PC-9 (cell line): ENCODE data around the gene PALD1. TPM values are rescaled to one million over a fixed set of nuclear protein-coding genes. Genes with fewer than 3 reads are reported as not detected.

Experiments used
- BruUV-seq: library from RNA; stranded (reverse); fragments of 400-500 nt; replicated peaks from 2 replicates; lab custom pipeline; 2021; lab: Mats Ljungman, UMichigan
- CTCF ChIA-PET: fragments of 300-600 bp; sonication (Branson Sonifier 250); formaldehyde crosslinking; loops from one replicate; lab custom pipeline; 2022; ENCODE audit warnings: antibody characterized with exemption; lab: Charles Lee
- POLR2A ChIA-PET: fragments of 300-600 bp; sonication (Branson Sonifier 250); formaldehyde crosslinking; loops from one replicate; lab custom pipeline; 2022; ENCODE audit warnings: antibody characterized with exemption; ENCODE audit not compliant: unreplicated experiment; lab: Charles Lee
- DNase-seq, 2 experiments: peaks; one replicate each; pipeline versions ENCODE4 v3.0.0 to v3.0.0-alpha.2; 2015 to 2022; ENCODE audit warnings: mixed read lengths in 1 of 2
- H2AFZ ChIP-seq: fragments of 200-600 bp; sonication (generic); 2 replicates; pipeline ENCODE4 v1.8.1; 2017; ENCODE audit warnings: antibody characterized with exemption
- H3F3A ChIP-seq: fragments of 200-600 bp; sonication (generic); 2 replicates; pipeline ENCODE4 v1.8.1; 2017; ENCODE audit warnings: antibody characterized with exemption, mild to moderate bottlenecking, low read depth; ENCODE audit not compliant: insufficient read depth
- H3K27ac ChIP-seq: fragments of 200-600 bp; sonication (generic); 2 replicates; pipeline ENCODE4 v1.6.1; 2016; ENCODE audit warnings: mixed run types
- H3K27me3 ChIP-seq: fragments of 200-600 bp; sonication (generic); 2 replicates; pipeline ENCODE4 v1.6.1; 2016; ENCODE audit warnings: low read depth, mixed run types; ENCODE audit not compliant: insufficient read depth
- H3K36me3 ChIP-seq: fragments of 200-600 bp; sonication (generic); 2 replicates; pipeline ENCODE4 v1.6.1; 2016; ENCODE audit warnings: low read depth, mixed run types
- H3K4me1 ChIP-seq: fragments of 200-600 bp; sonication (generic); replicated peaks from 2 replicates; pipeline ENCODE4 v1.6.1; 2016; ENCODE audit warnings: mixed run types; ENCODE audit not compliant: insufficient read depth
- H3K4me2 ChIP-seq: fragments of 200-600 bp; sonication (generic); 2 replicates; pipeline ENCODE4 v1.6.1; 2017; ENCODE audit warnings: mixed run types
- H3K4me3 ChIP-seq: fragments of 200-600 bp; sonication (generic); 2 replicates; pipeline ENCODE4 v1.6.1; 2016; ENCODE audit warnings: mixed run types
- H3K79me2 ChIP-seq: fragments of 200-600 bp; sonication (generic); 2 replicates; pipeline ENCODE4 v1.6.1; 2017; ENCODE audit warnings: low read depth, mixed run types
- H3K9me2 ChIP-seq: fragments of 200-600 bp; sonication (generic); 2 replicates; pipeline ENCODE4 v1.8.1; 2017; ENCODE audit warnings: mild to moderate bottlenecking; ENCODE audit not compliant: insufficient read depth
- H3K9me3 ChIP-seq: fragments of 200-600 bp; sonication (generic); 2 replicates; pipeline ENCODE4 v1.8.1; 2016; ENCODE audit warnings: low read depth; ENCODE audit not compliant: insufficient read depth
- H4K20me1 ChIP-seq: fragments of 200-600 bp; sonication (generic); 2 replicates; pipeline ENCODE4 v1.8.1; 2017; ENCODE audit not compliant: insufficient read depth
- EZH2 ChIP-seq: fragments of 200-600 bp; sonication (generic); IDR thresholded peaks from 2 replicates; pipeline ENCODE4 v1.8.0; 2017; ENCODE audit warnings: antibody characterized with exemption, low read depth
- intact Hi-C: fragments of 100-400 bp; cut with micrococcal nuclease; formaldehyde crosslinking; loops from one replicate; pipeline ENCODE4 v1.10.0; 2022; ENCODE audit not compliant: unreplicated experiment
- total RNA-seq: library from RNA; stranded (reverse); gene quantifications from 2 replicates; pipeline ENCODE4 v1.2.3, GENCODE V29; 2021
- TF ChIP-seq, protein P1 (sequence below): fragments of 200-600 bp; sonication (generic); conservative IDR thresholded peaks from 2 replicates; pipeline ENCODE4 v1.6.1; 2017; ENCODE audit warnings: mixed run types, antibody characterized with exemption, mild to moderate bottlenecking, moderate library complexity

Gene PALD1
- total RNA-seq, 1 experiment from 2014 or later = 5.2 TPM

GRCh38 chr10:70558295-70558694 is 79.7 kb downstream of the PALD1 start:
- Histone ChIP-seq H3F3A (peaks cover 4% of the 10 kb centered on the region; the same call in 1 of the 2 replicates), H3K4me1 (no peaks in the 10 kb centered on the region), H3K9me3 (no peaks in the 10 kb centered on the region), H3K27ac (no peak overlapping the region), H3K9me2 (no peaks in the 10 kb centered on the region), H3K4me2 (no peak overlapping the region), H3K4me3 (no peak overlapping the region), H3K36me3 (no peaks in the 10 kb centered on the region), H4K20me1 (no peaks in the 10 kb centered on the region), H3K79me2 (no peaks in the 10 kb centered on the region), H2AFZ (no peak overlapping the region), H3K27me3 (no peaks in the 10 kb centered on the region)
- no peak for TF ChIP-seq EZH2
- TF ChIP-seq, protein P1, sequence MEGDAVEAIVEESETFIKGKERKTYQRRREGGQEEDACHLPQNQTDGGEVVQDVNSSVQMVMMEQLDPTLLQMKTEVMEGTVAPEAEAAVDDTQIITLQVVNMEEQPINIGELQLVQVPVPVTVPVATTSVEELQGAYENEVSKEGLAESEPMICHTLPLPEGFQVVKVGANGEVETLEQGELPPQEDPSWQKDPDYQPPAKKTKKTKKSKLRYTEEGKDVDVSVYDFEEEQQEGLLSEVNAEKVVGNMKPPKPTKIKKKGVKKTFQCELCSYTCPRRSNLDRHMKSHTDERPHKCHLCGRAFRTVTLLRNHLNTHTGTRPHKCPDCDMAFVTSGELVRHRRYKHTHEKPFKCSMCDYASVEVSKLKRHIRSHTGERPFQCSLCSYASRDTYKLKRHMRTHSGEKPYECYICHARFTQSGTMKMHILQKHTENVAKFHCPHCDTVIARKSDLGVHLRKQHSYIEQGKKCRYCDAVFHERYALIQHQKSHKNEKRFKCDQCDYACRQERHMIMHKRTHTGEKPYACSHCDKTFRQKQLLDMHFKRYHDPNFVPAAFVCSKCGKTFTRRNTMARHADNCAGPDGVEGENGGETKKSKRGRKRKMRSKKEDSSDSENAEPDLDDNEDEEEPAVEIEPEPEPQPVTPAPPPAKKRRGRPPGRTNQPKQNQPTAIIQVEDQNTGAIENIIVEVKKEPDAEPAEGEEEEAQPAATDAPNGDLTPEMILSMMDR = no peak
- BruUV-seq = no TSS peak
- ChIA-PET CTCF (no interaction called here), POLR2A (no interaction called here)
- DNase-seq = no peak
- intact Hi-C loops = loop anchor here (10.0 kb wide), 1 partner anchor 727 kb away; no protein-coding TSS in a partner anchor

- Histone ChIP-seq H3K4me3 (no peak overlapping the region), H3K4me1 (no peaks in the 10 kb centered on the region), H3K9me2 (no peaks in the 10 kb centered on the region), H4K20me1 (no peaks in the 10 kb centered on the region), H3K27ac (no peak overlapping the region), H3K4me2 (no peak overlapping the region), H2AFZ (no peak overlapping the region), H3K9me3 (no peaks in the 10 kb centered on the region), H3K79me2 (no peaks in the 10 kb centered on the region), H3F3A (peaks cover 4% of the 10 kb centered on the region; the same call in 1 of the 2 replicates), H3K27me3 (no peaks in the 10 kb centered on the region), H3K36me3 (no peaks in the 10 kb centered on the region)
- BruUV-seq = no TSS peak
- TF ChIP-seq, protein P1 = peak; percentile 66
- no peak for TF ChIP-seq EZH2
- POLR2A ChIA-PET = no interaction called here
- CTCF ChIA-PET = no interaction called here
- intact Hi-C loops = loop anchor here (1.0 to 10.0 kb wide), 2 partner anchors 200 to 726 kb away; no protein-coding TSS in a partner anchor
- DNase-seq = peak in 1 of 2 experiments; percentile 53
These were observed 80.6 kb downstream of the PALD1 start for GRCh38 chr10:70558871-70559810.

GRCh38 chr10:70559861-70560260 is 81.3 kb downstream of the PALD1 start:
- no peaks in the 10 kb centered on the region for H4K20me1 ChIP-seq
- no peaks in the 10 kb centered on the region for H3K27me3 ChIP-seq
- intact Hi-C loops = loop anchor here (1.0 to 10.0 kb wide), 2 partner anchors 199 to 725 kb away; no protein-coding TSS in a partner anchor
- no peaks in the 10 kb centered on the region for H3F3A ChIP-seq
- H3K4me3 ChIP-seq = no peak overlapping the region
- H3K9me3 ChIP-seq = no peaks in the 10 kb centered on the region
- H2AFZ ChIP-seq = no peak overlapping the region
- H3K4me2 ChIP-seq = no peak overlapping the region
- no peaks in the 10 kb centered on the region for H3K36me3 ChIP-seq
- H3K9me2 ChIP-seq = no peaks in the 10 kb centered on the region
- ChIA-PET POLR2A (no interaction called here), CTCF (interaction anchor here (0.6 kb wide), 1 partner anchor 144 kb away, joined by 4 read pairs; no protein-coding TSS in a partner anchor)
- BruUV-seq = no TSS peak
- no peaks in the 10 kb centered on the region for H3K4me1 ChIP-seq
- no peak for DNase-seq
- no peak for TF ChIP-seq EZH2
- TF ChIP-seq, protein P1 = no peak
- H3K27ac ChIP-seq = no peak overlapping the region
- no peaks in the 10 kb centered on the region for H3K79me2 ChIP-seq
